HEK293 (cell line): Measurements from ENCODE around the gene PNLIPRP1.

ENCODE experiments used
- GFI1B ChIP-seq: fragments of 450-650 bp; formaldehyde crosslinking; IDR thresholded peaks from 2 replicates; pipeline ENCODE4 v1.5.1; 2016; ENCODE audit warnings: missing biosample characterization, missing genetic modification characterization
- OVOL3 ChIP-seq: fragments of 450-650 bp; formaldehyde crosslinking; IDR thresholded peaks from 2 replicates; pipeline ENCODE4 v1.5.1; 2016; ENCODE audit warnings: missing biosample characterization, missing genetic modification characterization
- SP3 ChIP-seq: fragments of 450-650 bp; formaldehyde crosslinking; IDR thresholded peaks from 2 replicates; pipeline ENCODE4 v1.5.1; 2016; ENCODE audit warnings: missing biosample characterization, missing genetic modification characterization
- YY1 ChIP-seq: fragments of 450-650 bp; formaldehyde crosslinking; IDR thresholded peaks from 2 replicates; pipeline ENCODE4 v1.5.1; 2018; ENCODE audit warnings: missing biosample characterization, missing genetic modification characterization
- ZBTB7A ChIP-seq: fragments of 450-650 bp; formaldehyde crosslinking; IDR thresholded peaks from 2 replicates; pipeline ENCODE4 v1.5.1; 2016; ENCODE audit warnings: low read depth, missing biosample characterization, missing genetic modification characterization
- ZFP41 ChIP-seq: fragments of 450-650 bp; formaldehyde crosslinking; IDR thresholded peaks from 2 replicates; pipeline ENCODE4 v1.5.1; 2016; ENCODE audit warnings: missing biosample characterization, missing genetic modification characterization, borderline replicate concordance
- ZNF114 ChIP-seq: fragments of 450-650 bp; formaldehyde crosslinking; IDR thresholded peaks from 2 replicates; pipeline ENCODE4 v1.5.0; 2017; ENCODE audit warnings: missing biosample characterization, missing genetic modification characterization
- ZNF138 ChIP-seq: fragments of 450-650 bp; formaldehyde crosslinking; IDR thresholded peaks from 2 replicates; pipeline ENCODE4 v1.5.1; 2016; ENCODE audit warnings: missing biosample characterization, missing genetic modification characterization, borderline replicate concordance
- ZNF24 ChIP-seq: fragments of 450-650 bp; formaldehyde crosslinking; IDR thresholded peaks from 2 replicates; pipeline ENCODE4 v1.5.1; 2016; ENCODE audit warnings: missing biosample characterization, missing genetic modification characterization
- ZNF248 ChIP-seq: fragments of 450-650 bp; formaldehyde crosslinking; IDR thresholded peaks from 2 replicates; pipeline ENCODE4 v1.5.1; 2017; ENCODE audit warnings: missing biosample characterization, missing genetic modification characterization
- ZNF501 ChIP-seq: fragments of 450-650 bp; formaldehyde crosslinking; IDR thresholded peaks from 2 replicates; pipeline ENCODE4 v1.5.1; 2016; ENCODE audit warnings: missing biosample characterization, missing genetic modification characterization
- TF ChIP-seq, protein P1 (sequence below): fragments of 450-650 bp; formaldehyde crosslinking; IDR thresholded peaks from 2 replicates; pipeline ENCODE4 v1.5.1; 2016; ENCODE audit warnings: missing biosample characterization, missing genetic modification characterization
- TF ChIP-seq, protein P2 (sequence below): fragments of 450-650 bp; formaldehyde crosslinking; optimal IDR thresholded peaks from 2 replicates; pipeline ENCODE3; 2016; ENCODE audit warnings: missing biosample characterization, mild to moderate bottlenecking, missing genetic modification characterization
- TF ChIP-seq, protein P3 (sequence below): fragments of 450-650 bp; formaldehyde crosslinking; IDR thresholded peaks from 2 replicates; pipeline ENCODE4 v1.5.1; 2016; ENCODE audit warnings: missing biosample characterization, missing genetic modification characterization

DNA sequence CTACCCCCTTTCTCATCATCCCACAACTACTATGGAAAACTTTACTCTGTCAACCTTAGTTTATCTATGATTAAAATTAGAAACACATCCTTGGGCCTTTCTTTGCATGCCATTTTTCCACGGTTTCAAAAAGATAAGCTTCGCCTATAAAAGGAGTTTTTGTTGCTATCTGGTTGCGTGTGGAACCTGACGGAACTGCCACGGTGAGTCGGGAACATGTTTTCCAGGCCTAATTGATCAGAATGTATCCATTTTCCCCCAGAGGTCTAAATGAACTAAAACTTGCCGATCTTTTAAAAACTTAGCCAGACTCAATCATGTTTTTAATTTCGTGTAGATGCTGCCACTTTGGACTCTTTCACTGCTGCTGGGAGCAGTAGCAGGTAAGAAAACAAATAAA is 45.0 kb upstream of the PNLIPRP1 start, which contains the start of gene PNLIP:
- TF ChIP-seq YY1 (tag by site-specific recombination) (no peak), ZNF114 (tag by site-specific recombination) (no peak), ZNF501 (no peak), ZNF138 (tag by site-specific recombination) (no peak), ZBTB7A (tag by site-specific recombination) (no peak), SP3 (tag by site-specific recombination) (no peak), ZFP41 (no peak), GFI1B (no peak), ZNF24 (tag by site-specific recombination) (no peak), OVOL3 (tag by site-specific recombination) (no peak), ZNF248 (no peak)
- TF ChIP-seq, protein P1, sequence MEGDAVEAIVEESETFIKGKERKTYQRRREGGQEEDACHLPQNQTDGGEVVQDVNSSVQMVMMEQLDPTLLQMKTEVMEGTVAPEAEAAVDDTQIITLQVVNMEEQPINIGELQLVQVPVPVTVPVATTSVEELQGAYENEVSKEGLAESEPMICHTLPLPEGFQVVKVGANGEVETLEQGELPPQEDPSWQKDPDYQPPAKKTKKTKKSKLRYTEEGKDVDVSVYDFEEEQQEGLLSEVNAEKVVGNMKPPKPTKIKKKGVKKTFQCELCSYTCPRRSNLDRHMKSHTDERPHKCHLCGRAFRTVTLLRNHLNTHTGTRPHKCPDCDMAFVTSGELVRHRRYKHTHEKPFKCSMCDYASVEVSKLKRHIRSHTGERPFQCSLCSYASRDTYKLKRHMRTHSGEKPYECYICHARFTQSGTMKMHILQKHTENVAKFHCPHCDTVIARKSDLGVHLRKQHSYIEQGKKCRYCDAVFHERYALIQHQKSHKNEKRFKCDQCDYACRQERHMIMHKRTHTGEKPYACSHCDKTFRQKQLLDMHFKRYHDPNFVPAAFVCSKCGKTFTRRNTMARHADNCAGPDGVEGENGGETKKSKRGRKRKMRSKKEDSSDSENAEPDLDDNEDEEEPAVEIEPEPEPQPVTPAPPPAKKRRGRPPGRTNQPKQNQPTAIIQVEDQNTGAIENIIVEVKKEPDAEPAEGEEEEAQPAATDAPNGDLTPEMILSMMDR, result no peak
- TF ChIP-seq, protein P2, sequence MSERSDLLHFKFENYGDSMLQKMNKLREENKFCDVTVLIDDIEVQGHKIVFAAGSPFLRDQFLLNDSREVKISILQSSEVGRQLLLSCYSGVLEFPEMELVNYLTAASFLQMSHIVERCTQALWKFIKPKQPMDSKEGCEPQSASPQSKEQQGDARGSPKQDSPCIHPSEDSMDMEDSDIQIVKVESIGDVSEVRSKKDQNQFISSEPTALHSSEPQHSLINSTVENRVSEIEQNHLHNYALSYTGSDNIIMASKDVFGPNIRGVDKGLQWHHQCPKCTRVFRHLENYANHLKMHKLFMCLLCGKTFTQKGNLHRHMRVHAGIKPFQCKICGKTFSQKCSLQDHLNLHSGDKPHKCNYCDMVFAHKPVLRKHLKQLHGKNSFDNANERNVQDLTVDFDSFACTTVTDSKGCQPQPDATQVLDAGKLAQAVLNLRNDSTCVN, result no peak
- TF ChIP-seq, protein P3, sequence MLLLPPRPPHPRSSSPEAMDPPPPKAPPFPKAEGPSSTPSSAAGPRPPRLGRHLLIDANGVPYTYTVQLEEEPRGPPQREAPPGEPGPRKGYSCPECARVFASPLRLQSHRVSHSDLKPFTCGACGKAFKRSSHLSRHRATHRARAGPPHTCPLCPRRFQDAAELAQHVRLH (tag by site-specific recombination), result no peak
